ENCODE data around the gene EFHC2.

The EFHC2 gene

DNA sequence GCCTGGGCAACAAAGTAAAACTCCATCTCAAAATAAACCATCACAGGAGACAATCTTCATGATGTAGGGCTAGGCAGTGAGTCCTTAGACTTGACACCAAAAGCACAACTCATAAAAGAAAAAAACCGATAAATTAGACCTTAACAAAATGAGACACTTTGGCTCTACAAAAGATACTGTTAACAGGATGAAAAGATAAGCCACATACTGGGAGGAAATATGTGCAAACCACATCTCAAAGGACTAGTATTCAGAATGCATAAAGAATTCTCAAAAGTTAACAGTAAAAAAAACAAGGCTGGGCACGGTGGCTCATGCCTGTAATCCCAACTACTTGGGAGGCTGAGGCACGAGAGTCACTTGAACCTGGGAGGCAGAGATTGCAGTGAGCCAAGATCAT lies 13.2 kb downstream of the EFHC2 start:
- H3K36me3 ChIP-seq (ENCODE audit: insufficient read depth, low read length): no peaks in the 10 kb centered on the region
- no peaks in the 10 kb centered on the region for H3K27me3 ChIP-seq (ENCODE audit: insufficient read depth, low read length)
- no peak overlapping the region for H3K9ac ChIP-seq (ENCODE audit: low read depth, low read length)
- H3K27ac ChIP-seq (ENCODE audit: low read depth, low read length): no peak overlapping the region
- H3K4me3 ChIP-seq (ENCODE audit: low read length): no peak overlapping the region
- no peaks in the 10 kb centered on the region for H3K9me3 ChIP-seq (ENCODE audit: insufficient read depth, low read depth, low read length)
- 90% methylated on average over 3 of the region's 3 CpGs for WGBS
- peaks cover 6% of the 10 kb centered on the region; the same call in 1 of the 2 replicates for H3K4me1 ChIP-seq (ENCODE audit: insufficient read depth, low read length)

DNA sequence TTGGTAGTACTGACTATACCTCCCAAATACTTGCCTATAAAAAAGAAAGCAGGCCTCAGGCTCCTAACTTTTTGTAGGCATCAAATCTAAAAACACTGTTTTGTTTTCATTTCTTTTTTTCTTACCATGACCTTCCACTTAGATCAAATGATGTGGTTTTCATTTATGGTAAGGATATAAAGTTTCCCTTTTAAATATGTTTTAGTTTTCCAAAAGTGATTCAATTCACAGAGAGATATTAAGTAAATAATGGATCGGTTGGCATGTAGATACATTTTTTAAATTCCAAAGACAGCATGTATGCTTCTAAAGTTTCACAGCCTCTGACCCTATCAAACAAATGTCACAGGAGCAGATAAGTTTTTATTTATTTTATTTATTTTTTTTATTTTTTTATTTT lies 23.9 kb downstream of the EFHC2 start:
- no peaks in the 10 kb centered on the region for H3K4me1 ChIP-seq (ENCODE audit: insufficient read depth, low read length)
- H3K4me3 ChIP-seq (ENCODE audit: low read length): no peak overlapping the region
- H3K36me3 ChIP-seq (ENCODE audit: insufficient read depth, low read length): no peaks in the 10 kb centered on the region
- no peak overlapping the region for H3K9ac ChIP-seq (ENCODE audit: low read depth, low read length)
- no peaks in the 10 kb centered on the region for H3K9me3 ChIP-seq (ENCODE audit: insufficient read depth, low read depth, low read length)
- WGBS: no CpG with 5 or more reads among the region's 1 CpG
- no peak overlapping the region for H3K27ac ChIP-seq (ENCODE audit: low read depth, low read length)
- no peaks in the 10 kb centered on the region for H3K27me3 ChIP-seq (ENCODE audit: insufficient read depth, low read length)

DNA sequence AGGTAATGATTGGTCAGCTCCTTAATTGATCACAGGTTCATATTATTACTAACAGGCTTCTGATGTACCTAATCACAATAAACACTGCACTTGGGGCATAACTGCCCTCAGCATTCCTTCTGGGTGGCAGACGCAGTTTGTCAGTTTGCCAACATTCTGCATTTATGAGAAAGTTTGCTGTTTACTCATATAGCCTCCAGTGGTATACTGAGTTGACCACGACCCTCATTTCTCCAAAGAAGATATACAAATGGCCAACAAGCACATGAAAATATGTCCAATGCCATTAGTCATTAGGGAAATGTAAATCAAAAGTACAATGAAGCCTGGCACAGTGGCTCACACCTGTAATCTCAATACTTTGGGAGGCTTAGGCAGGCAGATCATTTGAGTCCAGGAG lies 26.3 kb downstream of the EFHC2 start:
- no peaks in the 10 kb centered on the region for H3K27me3 ChIP-seq (ENCODE audit: insufficient read depth, low read length)
- H3K9ac ChIP-seq (ENCODE audit: low read depth, low read length): no peak overlapping the region
- no peak overlapping the region for H3K27ac ChIP-seq (ENCODE audit: low read depth, low read length)
- H3K36me3 ChIP-seq (ENCODE audit: insufficient read depth, low read length): no peaks in the 10 kb centered on the region
- no peaks in the 10 kb centered on the region for H3K9me3 ChIP-seq (ENCODE audit: insufficient read depth, low read depth, low read length)
- 100% methylated on average over 1 of the region's 2 CpGs for WGBS
- H3K4me3 ChIP-seq (ENCODE audit: low read length): no peak overlapping the region
- H3K4me1 ChIP-seq (ENCODE audit: insufficient read depth, low read length): no peaks in the 10 kb centered on the region

DNA sequence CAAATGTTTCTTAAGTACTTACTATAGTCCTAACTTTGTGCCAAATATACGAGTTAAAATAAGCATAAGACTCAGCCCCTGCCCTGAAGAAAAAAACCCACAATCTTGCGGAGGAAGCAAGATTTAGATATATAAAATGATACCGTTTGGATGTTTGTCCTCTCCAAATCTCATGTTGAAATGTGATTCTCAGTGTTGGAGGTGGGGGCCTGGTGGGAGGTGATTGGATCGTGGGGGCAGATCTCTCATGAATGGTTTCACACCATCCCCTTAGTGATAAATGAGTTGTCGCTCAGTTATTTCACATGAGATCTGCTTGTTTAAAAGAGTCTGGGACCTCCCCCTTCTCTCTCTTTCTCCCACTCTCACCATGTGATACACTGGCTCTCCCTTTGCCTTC lies 28.7 kb downstream of the EFHC2 start:
- Histone ChIP-seq H3K9ac (ENCODE audit: low read depth, low read length) (no peak overlapping the region), H3K4me3 (ENCODE audit: low read length) (no peak overlapping the region), H3K4me1 (ENCODE audit: insufficient read depth, low read length) (0 out of 2 replicates have a peak, but pooled peaks cover 4% of the 10 kb centered on the region), H3K27ac (ENCODE audit: low read depth, low read length) (no peak overlapping the region), H3K36me3 (ENCODE audit: insufficient read depth, low read length) (no peaks in the 10 kb centered on the region), H3K9me3 (ENCODE audit: insufficient read depth, low read depth, low read length) (no peaks in the 10 kb centered on the region), H3K27me3 (ENCODE audit: insufficient read depth, low read length) (no peaks in the 10 kb centered on the region)
- WGBS: 92% methylated on average over 3 of the region's 5 CpGs

DNA sequence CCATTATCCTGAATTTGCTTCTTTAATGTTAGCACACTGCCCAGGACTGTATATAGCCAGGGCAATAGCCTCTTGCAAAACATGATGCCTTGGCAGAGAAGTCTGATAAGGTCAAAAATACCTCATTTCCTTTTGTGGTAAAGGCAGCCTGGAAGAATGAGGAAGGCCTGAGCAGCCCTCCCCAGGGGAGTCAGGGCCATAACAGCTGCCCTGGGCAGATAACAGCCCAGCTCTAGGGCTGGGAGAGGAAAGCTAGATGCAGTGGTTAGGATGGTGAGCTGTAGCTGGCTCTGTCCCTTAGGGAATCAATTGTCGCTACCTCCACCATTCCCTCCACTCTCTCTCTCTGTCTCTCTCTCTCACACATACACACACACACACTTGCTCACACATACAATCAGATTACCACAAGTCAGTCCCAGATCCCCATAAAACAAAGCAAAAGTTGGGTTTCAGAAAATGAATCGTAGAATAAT lies 29.2 kb downstream of the EFHC2 start:
- Histone ChIP-seq H3K27ac (ENCODE audit: low read depth, low read length) (no peak overlapping the region), H3K9ac (ENCODE audit: low read depth, low read length) (no peak overlapping the region), H3K27me3 (ENCODE audit: insufficient read depth, low read length) (no peaks in the 10 kb centered on the region)

DNA sequence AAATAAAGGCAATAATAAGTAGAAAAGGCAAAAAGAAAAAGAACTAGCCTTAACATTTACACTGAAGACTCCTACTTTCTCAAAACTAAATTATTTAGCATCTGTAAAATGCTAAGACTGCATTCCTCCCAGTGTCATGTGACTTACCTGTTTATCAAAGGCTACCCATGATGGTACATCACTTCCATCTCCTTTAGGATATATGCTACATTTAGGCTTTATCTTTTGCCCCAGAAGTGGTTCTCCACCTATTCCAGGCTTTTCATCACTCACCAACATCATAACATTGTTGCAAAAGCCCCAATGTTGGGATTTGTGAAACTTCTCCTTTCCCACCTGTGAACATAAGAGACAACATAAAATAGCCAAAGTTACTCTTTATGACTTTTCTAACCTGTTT lies 31.1 kb downstream of the EFHC2 start:
- Histone ChIP-seq H3K9ac (ENCODE audit: low read depth, low read length) (no peak overlapping the region), H3K4me1 (ENCODE audit: insufficient read depth, low read length) (0 out of 2 replicates have a peak, but pooled peaks cover 4% of the 10 kb centered on the region), H3K9me3 (ENCODE audit: insufficient read depth, low read depth, low read length) (no peaks in the 10 kb centered on the region), H3K27ac (ENCODE audit: low read depth, low read length) (no peak overlapping the region), H3K27me3 (ENCODE audit: insufficient read depth, low read length) (no peaks in the 10 kb centered on the region), H3K4me3 (ENCODE audit: low read length) (no peak overlapping the region), H3K36me3 (ENCODE audit: insufficient read depth, low read length) (no peaks in the 10 kb centered on the region)

More for the DNA sequence above, 29.2 kb downstream of the EFHC2 start:
- Histone ChIP-seq H3K4me1 (ENCODE audit: insufficient read depth, low read length) (0 out of 2 replicates have a peak, but pooled peaks cover 4% of the 10 kb centered on the region), H3K9me3 (ENCODE audit: insufficient read depth, low read depth, low read length) (no peaks in the 10 kb centered on the region), H3K36me3 (ENCODE audit: insufficient read depth, low read length) (no peaks in the 10 kb centered on the region), H3K4me3 (ENCODE audit: low read length) (no peak overlapping the region)
- WGBS: 100% methylated on average over 1 of the region's 2 CpGs

DNA sequence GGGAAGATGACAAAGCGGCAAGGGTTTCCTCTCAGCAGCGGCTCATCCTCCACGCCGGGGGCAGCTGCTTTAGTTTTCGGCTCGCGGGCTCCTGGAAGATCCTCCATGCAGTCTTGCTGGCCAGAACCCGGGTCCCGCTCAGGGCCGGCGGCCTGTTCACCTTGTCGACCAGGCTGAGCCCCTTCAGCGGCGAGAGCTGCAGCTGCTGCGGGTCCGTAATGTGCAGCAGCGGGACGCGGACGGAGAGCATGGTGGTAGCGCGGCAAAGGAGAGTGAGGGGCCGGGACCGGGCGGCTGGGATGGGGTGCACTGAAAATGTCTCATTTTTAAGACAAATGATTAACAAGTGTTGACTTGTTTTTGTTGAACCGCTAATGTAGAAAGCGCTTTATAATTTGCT lies 33.2 kb downstream of the EFHC2 start:
- no peak overlapping the region for H3K27ac ChIP-seq (ENCODE audit: low read depth, low read length)
- H3K9ac ChIP-seq (ENCODE audit: low read depth, low read length): no peak overlapping the region
- no peaks in the 10 kb centered on the region for H3K27me3 ChIP-seq (ENCODE audit: insufficient read depth, low read length)
- no peaks in the 10 kb centered on the region for H3K36me3 ChIP-seq (ENCODE audit: insufficient read depth, low read length)
- H3K4me3 ChIP-seq (ENCODE audit: low read length): no peak overlapping the region
- WGBS: 95% methylated on average over 27 of the region's 27 CpGs
- 0 out of 2 replicates have a peak, but pooled peaks cover 4% of the 10 kb centered on the region for H3K4me1 ChIP-seq (ENCODE audit: insufficient read depth, low read length)
- no peaks in the 10 kb centered on the region for H3K9me3 ChIP-seq (ENCODE audit: insufficient read depth, low read depth, low read length)

DNA sequence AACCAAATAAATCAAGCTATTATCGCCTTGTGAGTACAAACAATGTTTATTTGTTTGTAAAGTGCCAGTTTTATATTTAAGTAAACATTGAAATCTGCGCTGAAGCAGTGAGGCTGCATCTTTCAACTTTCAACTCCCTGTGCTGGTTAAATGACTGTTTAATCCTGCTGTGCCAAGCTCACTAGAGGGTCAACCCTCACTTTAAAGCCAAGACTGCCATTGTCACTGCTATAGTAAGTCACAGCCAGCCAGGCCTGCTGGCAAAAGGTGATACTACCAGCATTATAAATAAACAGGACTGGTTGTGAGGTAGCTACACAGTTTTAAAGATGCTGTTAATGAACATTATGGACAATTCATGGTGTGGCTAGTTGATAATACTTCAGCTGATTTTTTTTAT lies 34.6 kb downstream of the EFHC2 start:
- Histone ChIP-seq H3K4me3 (ENCODE audit: low read length) (no peak overlapping the region), H3K9ac (ENCODE audit: low read depth, low read length) (no peak overlapping the region), H3K27ac (ENCODE audit: low read depth, low read length) (no peak overlapping the region), H3K27me3 (ENCODE audit: insufficient read depth, low read length) (no peaks in the 10 kb centered on the region), H3K4me1 (ENCODE audit: insufficient read depth, low read length) (0 out of 2 replicates have a peak, but pooled peaks cover 4% of the 10 kb centered on the region), H3K36me3 (ENCODE audit: insufficient read depth, low read length) (no peaks in the 10 kb centered on the region), H3K9me3 (ENCODE audit: insufficient read depth, low read depth, low read length) (no peaks in the 10 kb centered on the region)
- 79% methylated on average over 2 of the region's 2 CpGs for WGBS

DNA sequence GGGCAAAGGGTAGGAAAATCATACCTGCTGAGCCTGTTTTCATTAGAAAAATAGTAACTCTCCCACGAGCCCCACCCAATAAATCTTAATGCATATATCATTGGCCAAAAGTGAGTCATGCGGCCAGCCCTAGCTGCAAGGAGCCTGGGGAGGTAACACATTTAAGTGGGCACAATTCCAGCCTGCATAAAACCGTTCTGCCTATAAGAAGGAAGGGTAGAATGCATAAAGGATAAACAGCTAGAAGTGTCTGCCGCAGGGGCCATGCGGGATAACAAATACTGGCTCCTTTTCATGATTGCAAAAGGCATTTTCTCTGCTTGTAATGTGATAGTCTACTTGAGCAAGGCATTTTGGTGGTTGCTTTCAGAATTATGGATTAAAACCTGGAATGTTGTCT lies 37.1 kb downstream of the EFHC2 start:
- 91% methylated on average over 5 of the region's 5 CpGs for WGBS
- no peaks in the 10 kb centered on the region for H3K36me3 ChIP-seq (ENCODE audit: insufficient read depth, low read length)
- H3K9me3 ChIP-seq (ENCODE audit: insufficient read depth, low read depth, low read length): no peaks in the 10 kb centered on the region
- no peak overlapping the region for H3K9ac ChIP-seq (ENCODE audit: low read depth, low read length)
- no peaks in the 10 kb centered on the region for H3K4me1 ChIP-seq (ENCODE audit: insufficient read depth, low read length)
- no peak overlapping the region for H3K27ac ChIP-seq (ENCODE audit: low read depth, low read length)
- H3K27me3 ChIP-seq (ENCODE audit: insufficient read depth, low read length): no peaks in the 10 kb centered on the region
- H3K4me3 ChIP-seq (ENCODE audit: low read length): no peak overlapping the region

DNA sequence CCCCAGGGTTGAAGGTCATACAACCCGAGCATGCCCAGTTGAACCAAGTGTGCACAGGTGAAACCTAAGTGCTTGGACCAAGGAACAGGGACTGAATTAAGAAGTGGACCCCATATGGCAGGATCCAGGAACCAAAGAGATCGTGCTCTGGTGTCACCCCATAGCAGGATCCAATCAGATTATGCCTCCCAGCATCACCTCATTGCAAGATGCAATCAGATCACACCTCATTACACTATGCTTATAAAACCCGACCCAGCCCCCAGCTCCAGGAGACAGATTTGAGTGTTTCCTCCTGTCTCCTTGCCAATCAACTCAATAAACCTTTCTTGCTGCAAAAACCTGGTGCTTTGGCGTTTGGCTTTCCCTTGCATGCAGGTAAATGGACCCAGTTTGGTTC lies 37.6 kb downstream of the EFHC2 start:
- H3K27me3 ChIP-seq (ENCODE audit: insufficient read depth, low read length): no peaks in the 10 kb centered on the region
- H3K4me3 ChIP-seq (ENCODE audit: low read length): no peak overlapping the region
- H3K27ac ChIP-seq (ENCODE audit: low read depth, low read length): no peak overlapping the region
- H3K36me3 ChIP-seq (ENCODE audit: insufficient read depth, low read length): no peaks in the 10 kb centered on the region
- no peaks in the 10 kb centered on the region for H3K9me3 ChIP-seq (ENCODE audit: insufficient read depth, low read depth, low read length)
- H3K9ac ChIP-seq (ENCODE audit: low read depth, low read length): no peak overlapping the region
- H3K4me1 ChIP-seq (ENCODE audit: insufficient read depth, low read length): no peaks in the 10 kb centered on the region
- 92% methylated on average over 4 of the region's 4 CpGs for WGBS

DNA sequence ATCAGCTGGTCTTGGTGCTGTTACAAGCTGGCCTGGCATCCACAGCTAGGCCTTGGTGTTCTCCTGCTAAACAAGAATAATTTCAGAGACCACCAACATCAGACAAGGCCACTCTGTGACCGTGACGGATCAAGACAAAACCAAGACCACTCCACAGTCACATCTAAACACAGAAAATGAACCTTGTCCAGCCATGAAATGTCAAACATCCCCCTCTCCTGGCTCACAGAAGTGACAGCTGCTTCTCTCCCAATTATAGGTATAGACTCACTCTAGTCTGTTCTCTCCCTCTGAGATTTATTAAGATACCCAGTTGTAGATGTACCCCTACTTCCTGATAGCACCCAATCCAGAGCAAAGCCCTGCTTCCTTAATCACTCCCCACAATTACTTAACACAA lies 40.4 kb downstream of the EFHC2 start:
- no peaks in the 10 kb centered on the region for H3K36me3 ChIP-seq (ENCODE audit: insufficient read depth, low read length)

DNA sequence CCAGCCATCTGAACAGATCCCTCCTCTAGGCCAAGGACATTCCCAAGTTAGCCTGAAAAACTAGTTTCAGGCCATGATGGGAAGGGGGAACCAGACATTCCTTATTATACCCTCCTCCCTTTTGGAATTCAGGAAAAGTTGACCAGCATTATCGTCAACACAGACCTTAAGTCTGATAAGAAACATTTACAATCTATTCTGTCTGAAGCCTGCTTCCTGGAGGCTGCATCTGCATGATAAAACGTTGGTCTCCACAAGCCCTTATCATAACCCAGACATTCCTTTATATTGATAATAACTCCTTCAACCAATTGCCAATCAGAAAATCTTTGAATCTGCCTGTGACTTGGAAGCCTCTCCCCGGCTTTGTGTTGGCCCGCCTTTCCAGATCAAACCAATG lies 44.3 kb downstream of the EFHC2 start:
- Histone ChIP-seq H3K36me3 (ENCODE audit: insufficient read depth, low read length) (no peaks in the 10 kb centered on the region), H3K27ac (ENCODE audit: low read depth, low read length) (no peak overlapping the region), H3K9me3 (ENCODE audit: insufficient read depth, low read depth, low read length) (no peaks in the 10 kb centered on the region), H3K27me3 (ENCODE audit: insufficient read depth, low read length) (no peaks in the 10 kb centered on the region), H3K4me3 (ENCODE audit: low read length) (no peak overlapping the region), H3K4me1 (ENCODE audit: insufficient read depth, low read length) (no peaks in the 10 kb centered on the region), H3K9ac (ENCODE audit: low read depth, low read length) (no peak overlapping the region)
- 60% methylated on average over 2 of the region's 4 CpGs for WGBS

More for the DNA sequence above, 40.4 kb downstream of the EFHC2 start:
- Histone ChIP-seq H3K4me3 (ENCODE audit: low read length) (no peak overlapping the region), H3K9ac (ENCODE audit: low read depth, low read length) (no peak overlapping the region), H3K27me3 (ENCODE audit: insufficient read depth, low read length) (no peaks in the 10 kb centered on the region), H3K9me3 (ENCODE audit: insufficient read depth, low read depth, low read length) (no peaks in the 10 kb centered on the region), H3K27ac (ENCODE audit: low read depth, low read length) (no peak overlapping the region), H3K4me1 (ENCODE audit: insufficient read depth, low read length) (no peaks in the 10 kb centered on the region)
- WGBS: 98% methylated on average over 2 of the region's 2 CpGs

Measured in HUES64 (cell line).